ENCODE measurements around the gene RAPGEF4.
A peak's percentile ranks its signal among the peaks of the same experiment; 100 is the strongest.

The RAPGEF4 gene

GRCh38 chr2:172993139-172993538 lies 257.5 kb downstream of the RAPGEF4 start:
- H3K4me3 ChIP-seq (replicated peaks; ENCODE audit: low read depth, low read length) = no peak overlapping the region
- no peak for TF ChIP-seq CTCF (IDR thresholded peaks at IDR 0.05; ENCODE audit: low read depth, low read length, missing control alignments)
- DNase-seq (ENCODE audit: extremely low read depth, low read depth) = no peak

- DNase-seq (ENCODE audit: extremely low read depth, low read depth) = no peak
- H3K4me3 ChIP-seq (replicated peaks; ENCODE audit: low read depth, low read length) = no peak overlapping the region
- TF ChIP-seq CTCF (IDR thresholded peaks at IDR 0.05; ENCODE audit: low read depth, low read length, missing control alignments) = no peak
These were observed 258.5 kb downstream of the RAPGEF4 start for GRCh38 chr2:172993931-172994717.

- TF ChIP-seq CTCF (IDR thresholded peaks at IDR 0.05; ENCODE audit: low read depth, low read length, missing control alignments) = no peak
- no peak overlapping the region for H3K4me3 ChIP-seq (replicated peaks; ENCODE audit: low read depth, low read length)
- no peak for DNase-seq (ENCODE audit: extremely low read depth, low read depth)
These were observed 259.2 kb downstream of the RAPGEF4 start for GRCh38 chr2:172994864-172995263.

- TF ChIP-seq CTCF (IDR thresholded peaks at IDR 0.05; ENCODE audit: low read depth, low read length, missing control alignments) = peak; percentile 19
- H3K4me3 ChIP-seq (replicated peaks; ENCODE audit: low read depth, low read length) = no peak overlapping the region
- peak; percentile 70 for DNase-seq (ENCODE audit: extremely low read depth, low read depth)
These were observed 259.9 kb downstream of the RAPGEF4 start for GRCh38 chr2:172995323-172996244.

- TF ChIP-seq CTCF (IDR thresholded peaks at IDR 0.05; ENCODE audit: low read depth, low read length, missing control alignments) = no peak
- no peak for DNase-seq (ENCODE audit: extremely low read depth, low read depth)
- no peak overlapping the region for H3K4me3 ChIP-seq (replicated peaks; ENCODE audit: low read depth, low read length)
These were observed 260.8 kb downstream of the RAPGEF4 start for GRCh38 chr2:172996387-172996961.

- no peak for TF ChIP-seq CTCF (IDR thresholded peaks at IDR 0.05; ENCODE audit: low read depth, low read length, missing control alignments)
- no peak overlapping the region for H3K4me3 ChIP-seq (replicated peaks; ENCODE audit: low read depth, low read length)
- no peak for DNase-seq (ENCODE audit: extremely low read depth, low read depth)
These were observed 261.4 kb downstream of the RAPGEF4 start for GRCh38 chr2:172997031-172997430.

All from HFF-Myc (cell line).